Stimulated activated CD8-positive, alpha-beta memory T cell treated with anti-CD3 and anti-CD28 coated beads, Interleukin-12 subunit alpha, Interleukin-12 subunit beta, amount 100 ng/mL, for 24 hours (primary cell): Measurements from ENCODE around the gene TIFAB.

Experiments
- DNase-seq: peaks from one replicate; pipeline ENCODE4 v3.0.0-alpha.2; 2020; ENCODE audit errors: extremely low read depth

The TIFAB gene

GRCh38 chr5:135425641-135426040 is 26.5 kb downstream of the TIFAB start:
- no peak for DNase-seq

DNA sequence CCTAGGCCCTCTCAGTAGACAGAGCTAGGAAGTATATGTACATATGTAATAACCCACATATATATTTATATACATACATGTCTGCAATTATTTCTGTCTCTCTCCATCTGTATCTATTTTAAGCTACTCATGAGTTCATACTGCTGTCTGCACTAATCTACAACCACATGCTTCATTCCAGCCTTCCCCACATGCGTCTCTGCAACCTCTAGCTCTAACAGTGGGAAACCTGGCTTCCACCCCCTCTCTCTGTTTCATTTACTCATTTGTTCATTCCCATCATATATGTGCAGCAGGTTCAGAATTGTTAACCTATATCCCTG is 28.3 kb downstream of the TIFAB start:
- no peak for DNase-seq

DNA sequence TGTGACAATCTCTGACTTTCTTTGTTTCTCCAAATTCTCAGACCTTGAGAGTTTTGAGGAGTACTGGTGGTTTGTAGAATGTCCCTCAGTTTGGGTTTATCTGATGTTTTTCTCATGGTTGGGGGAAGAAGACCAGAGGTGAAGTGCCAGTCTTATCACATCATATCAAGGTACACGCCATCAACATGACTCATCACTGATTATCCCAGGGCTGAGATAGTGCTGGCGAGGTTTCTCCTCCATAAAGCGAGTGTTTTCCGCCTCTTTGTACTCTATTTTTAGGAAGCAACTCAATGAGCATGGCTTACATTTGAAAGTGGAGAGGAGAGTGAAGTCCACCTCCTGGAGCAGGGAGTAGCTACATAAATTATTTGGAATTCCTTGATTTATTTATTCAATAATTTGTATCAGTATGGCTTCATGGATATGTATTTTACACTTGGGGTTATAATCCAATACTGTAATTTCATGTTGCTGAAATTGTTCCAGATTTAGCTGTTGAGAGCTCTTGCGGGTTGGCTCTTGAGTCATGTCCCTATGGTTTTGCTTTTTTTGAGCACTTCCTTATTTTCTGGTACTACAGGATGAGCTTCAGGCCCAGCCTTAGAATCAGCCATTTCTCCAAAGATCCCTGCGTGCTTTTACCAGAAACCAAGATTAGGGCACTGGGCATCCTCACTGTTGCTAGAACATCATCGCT is 28.9 kb downstream of the TIFAB start:
- no peak for DNase-seq

DNA sequence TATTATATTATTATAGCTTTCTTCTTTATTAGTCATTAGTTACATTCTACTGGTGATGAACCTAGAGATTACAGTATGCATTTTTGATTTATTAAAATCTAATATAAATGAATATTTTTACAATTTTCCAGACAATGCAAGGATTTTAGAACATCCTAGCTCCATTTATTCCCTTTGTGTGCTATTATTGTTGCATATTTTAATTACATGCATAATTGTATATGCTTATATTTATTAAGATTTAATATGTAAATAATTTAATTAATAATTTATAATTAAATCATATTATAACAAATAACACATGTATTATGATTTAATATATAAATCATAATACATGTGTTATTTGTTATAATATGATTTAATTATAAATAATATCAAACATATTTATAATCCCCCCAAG is 29.7 kb downstream of the TIFAB start:
- DNase-seq: no peak

DNA sequence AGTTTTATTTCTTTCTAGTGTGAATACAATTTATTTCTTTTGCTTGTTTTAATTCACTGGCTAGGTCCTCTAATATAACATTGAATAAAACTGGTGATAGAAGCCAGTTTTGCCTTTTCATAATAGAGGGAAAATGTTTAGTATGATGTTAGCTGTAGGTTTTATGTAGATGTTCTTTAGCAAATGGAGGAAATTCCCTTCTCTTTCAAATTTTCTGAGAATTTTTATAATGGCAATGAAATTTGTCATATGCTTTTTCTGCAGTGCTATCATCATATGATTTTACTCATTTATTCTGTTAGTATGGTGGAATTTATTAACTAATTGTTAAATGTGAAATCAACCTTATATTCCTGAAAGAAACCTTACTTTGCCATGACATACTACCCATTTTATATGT is 35.1 kb downstream of the TIFAB start:
- no peak for DNase-seq

DNA sequence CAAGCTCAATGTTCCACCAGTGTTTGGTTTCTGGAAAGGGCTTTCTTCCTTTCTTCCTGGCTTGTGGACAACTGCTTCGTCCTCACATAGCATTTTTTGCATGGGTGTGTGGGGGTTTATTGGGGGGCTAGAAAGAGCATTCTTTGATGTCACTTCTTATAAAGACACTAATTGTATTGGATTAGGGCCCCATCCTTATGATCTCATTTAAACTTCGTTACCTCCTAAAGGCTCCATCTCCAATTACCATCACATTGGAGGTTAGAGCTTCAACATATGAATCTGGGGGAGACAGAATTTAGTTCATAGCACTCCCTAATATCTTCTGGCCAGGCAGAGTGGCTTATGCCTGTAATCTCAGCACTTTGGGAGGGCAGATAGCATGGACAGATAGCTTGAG is 47.1 kb downstream of the TIFAB start:
- DNase-seq: no peak

DNA sequence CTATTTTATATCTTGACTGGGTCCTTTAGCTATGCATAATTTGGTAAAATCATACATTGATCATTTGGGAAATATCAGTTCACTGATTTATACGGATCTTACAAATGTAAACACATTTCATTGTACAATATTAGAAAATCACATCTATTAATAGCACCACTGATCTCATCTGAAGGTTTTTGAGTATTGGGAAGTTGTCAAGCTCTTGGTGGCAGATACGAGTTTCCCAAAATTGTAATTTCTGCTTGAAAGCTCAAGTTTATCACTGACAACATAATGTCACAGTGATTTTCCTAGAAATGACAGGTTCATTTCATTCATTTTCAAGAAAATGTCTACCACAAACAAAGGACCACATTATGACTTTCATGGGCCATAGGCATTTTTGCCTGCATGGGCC is 50.1 kb downstream of the TIFAB start:
- DNase-seq: no peak

DNA sequence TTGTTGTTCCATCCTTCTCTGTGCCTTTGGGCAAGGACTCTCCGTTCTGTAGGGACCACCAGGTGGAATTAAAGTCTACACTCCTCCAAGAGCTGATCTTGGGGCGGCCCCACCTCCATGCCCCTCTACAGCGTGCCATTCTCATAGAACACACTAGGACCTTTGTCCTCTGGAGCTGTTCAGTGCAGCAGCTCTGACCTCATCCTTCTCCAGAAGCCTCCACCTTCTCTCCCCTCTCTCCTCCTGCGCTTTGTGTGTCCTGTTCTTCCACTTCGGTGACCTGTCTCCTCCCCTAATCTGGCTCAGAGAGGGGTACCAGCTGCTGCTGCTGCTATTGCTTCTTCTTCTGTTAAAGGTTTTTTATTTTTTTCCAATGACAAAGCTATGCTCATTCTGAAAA is 51.3 kb downstream of the TIFAB start:
- no peak for DNase-seq

GRCh38 chr5:135399794-135400542 is 52.2 kb downstream of the TIFAB start:
- DNase-seq: no peak

GRCh38 chr5:135398855-135399793 is 53.0 kb downstream of the TIFAB start, which contains the start of gene MACROH2A1:
Gene MACROH2A1 (minus strand): TSS chr5:135399231. CDS start chr5:135389093, 10,138 bp downstream.
- peak; percentile 59 for DNase-seq

DNA sequence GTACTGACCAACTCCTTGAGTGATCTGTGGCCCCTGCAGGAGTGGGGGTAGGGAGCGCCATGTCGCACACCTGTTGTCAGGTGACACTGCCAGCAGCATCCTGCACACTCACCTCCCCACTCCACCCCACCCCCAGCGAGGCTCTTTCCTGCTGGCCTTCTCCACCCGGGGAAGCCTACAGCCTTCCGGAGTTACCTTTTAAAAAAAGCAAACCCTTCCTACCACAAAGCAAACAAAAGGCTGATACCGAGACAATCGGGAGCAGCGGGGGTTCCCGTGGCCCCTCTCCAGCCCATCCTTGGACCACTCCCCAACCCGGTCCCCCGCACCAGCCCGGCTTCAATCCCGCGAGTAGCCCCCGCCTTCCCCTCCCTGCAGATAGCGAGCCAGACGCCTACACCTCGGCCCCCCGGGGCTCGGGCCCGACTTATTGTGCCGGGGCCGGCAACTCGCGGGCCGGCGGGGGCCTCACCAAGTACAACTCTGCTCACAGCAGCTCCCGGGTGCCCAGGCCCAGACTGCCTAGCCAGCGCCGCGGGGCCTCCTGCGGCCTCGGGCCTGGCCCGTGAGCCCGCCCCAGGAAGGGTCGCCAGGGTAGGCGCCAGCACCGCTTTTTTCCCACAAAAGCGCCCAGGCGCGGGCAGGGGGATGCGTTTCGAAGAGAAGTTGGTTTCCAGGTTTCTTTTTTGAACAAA is 53.8 kb downstream of the TIFAB start:
- no peak for DNase-seq
